HG03432 (cell line): ENCODE measurements around the gene SLC30A3.

Source experiments
- ATAC-seq: cut with Tn5 transposase; IDR thresholded peaks from one replicate; pipeline ENCODE4 v1.9.1; 2021; ENCODE audit warnings: mild to moderate bottlenecking, moderate library complexity; ENCODE audit not compliant: unreplicated experiment

The SLC30A3 gene

DNA sequence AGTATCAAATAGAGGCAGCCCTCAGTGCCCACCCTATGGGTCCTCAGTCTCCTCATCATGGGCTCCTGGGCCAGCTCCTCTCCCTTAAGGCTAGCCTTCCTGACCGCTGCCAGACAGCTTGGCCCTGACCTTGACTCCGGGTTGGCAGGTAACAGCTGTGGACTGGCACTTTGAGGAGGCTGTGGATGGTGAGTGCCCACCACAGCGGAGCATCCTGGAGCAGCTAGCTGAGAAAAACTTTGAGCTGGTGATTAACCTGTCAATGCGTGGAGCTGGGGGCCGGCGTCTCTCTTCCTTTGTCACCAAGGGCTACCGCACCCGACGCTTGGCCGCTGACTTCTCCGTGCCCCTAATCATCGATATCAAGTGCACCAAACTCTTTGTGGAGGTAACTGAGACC is 26.7 kb downstream of the SLC30A3 start:
- no peak for ATAC-seq

DNA sequence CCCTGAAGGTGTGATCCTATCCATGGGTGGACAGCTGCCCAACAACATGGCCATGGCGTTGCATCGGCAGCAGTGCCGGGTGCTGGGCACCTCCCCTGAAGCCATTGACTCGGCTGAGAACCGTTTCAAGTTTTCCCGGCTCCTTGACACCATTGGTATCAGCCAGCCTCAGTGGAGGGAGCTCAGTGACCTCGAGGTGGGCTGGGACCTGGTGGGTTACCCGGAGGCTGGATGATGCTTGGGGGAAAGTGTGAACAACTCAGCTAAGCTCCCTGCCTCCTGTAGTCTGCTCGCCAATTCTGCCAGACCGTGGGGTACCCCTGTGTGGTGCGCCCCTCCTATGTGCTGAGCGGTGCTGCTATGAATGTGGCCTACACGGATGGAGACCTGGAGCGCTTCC is 29.5 kb downstream of the SLC30A3 start:
- ATAC-seq = no peak

DNA sequence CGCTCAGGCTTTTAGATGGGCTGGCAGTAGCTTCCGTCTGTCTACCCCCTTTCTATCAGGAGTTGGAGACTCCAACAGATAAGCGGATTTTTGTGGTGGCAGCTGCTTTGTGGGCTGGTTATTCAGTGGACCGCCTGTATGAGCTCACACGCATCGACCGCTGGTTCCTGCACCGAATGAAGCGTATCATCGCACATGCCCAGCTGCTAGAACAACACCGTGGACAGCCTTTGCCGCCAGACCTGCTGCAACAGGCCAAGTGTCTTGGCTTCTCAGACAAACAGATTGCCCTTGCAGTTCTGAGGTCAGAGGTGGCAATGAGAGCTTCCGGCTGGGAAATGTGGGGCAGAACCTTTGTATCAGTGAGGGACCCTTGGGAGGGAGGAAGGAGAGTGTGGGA is 30.9 kb downstream of the SLC30A3 start:
- ATAC-seq = no peak

DNA sequence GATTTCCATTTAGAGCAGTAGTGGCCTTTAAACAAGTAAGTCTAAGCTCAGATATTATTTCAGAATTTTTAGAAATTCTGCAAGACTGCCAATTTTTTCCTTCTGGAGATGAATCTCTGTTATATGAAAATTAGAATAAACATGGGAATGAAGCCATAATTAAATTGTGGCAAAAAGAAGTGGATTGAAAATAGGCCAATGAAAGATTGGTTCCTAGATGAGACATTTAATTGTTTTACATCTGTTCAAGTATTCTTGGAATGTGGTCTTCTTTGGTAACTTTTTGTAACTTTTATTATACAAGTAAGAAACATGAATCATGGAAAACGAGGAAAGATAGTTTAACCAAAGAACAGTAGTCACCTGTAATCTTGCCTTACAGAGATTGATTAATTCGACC is 35.3 kb downstream of the SLC30A3 start:
- ATAC-seq = no peak

DNA sequence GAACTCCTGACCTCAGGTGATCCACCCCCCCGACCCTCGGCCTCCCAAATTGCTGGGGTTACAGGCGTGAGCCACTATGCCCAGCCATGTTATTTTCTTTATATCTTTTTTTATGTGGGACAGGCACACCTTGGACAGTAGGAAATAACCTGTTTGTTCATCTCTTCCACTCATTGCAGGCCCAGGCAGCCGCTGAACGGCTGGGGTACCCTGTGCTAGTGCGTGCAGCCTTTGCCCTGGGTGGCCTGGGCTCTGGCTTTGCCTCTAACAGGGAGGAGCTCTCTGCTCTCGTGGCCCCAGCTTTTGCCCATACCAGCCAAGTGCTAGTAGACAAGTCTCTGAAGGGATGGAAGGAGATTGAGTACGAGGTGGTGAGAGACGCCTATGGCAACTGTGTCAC is 37.3 kb downstream of the SLC30A3 start:
- no peak for ATAC-seq

DNA sequence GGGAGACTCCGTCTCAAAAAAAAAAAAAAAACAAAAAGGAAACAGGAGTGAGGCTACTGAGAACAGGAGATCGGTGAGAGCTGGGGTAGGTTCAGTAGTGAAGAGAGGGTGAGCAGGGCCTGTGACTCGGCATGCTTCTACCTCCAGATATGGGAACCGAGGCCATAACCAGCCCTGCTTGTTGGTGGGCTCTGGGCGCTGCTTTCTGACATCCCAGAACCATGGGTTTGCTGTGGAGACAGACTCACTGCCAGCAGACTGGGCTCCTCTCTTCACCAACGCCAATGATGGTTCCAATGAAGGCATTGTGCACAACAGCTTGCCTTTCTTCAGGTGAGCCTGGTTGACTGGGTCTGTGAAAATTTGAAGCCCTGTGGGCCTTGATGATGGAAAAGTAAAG is 39.4 kb downstream of the SLC30A3 start:
- ATAC-seq = no peak

DNA sequence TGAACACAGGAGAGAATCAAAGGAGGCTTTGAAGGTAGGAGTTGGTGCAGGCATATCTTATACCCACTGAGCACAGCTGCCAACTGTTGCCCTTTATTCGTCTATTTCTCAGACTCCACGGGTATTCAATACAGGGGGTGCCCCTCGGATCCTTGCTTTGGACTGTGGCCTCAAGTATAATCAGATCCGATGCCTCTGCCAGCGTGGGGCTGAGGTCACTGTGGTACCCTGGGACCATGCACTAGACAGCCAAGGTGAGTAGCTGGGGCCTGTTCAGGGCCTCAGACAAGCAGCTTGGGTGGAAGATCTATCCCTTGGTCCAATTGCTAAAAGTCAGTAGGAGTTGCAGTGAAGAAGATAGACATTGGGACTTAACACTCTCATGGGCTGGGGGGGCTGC is 40.4 kb downstream of the SLC30A3 start:
- ATAC-seq = no peak

DNA sequence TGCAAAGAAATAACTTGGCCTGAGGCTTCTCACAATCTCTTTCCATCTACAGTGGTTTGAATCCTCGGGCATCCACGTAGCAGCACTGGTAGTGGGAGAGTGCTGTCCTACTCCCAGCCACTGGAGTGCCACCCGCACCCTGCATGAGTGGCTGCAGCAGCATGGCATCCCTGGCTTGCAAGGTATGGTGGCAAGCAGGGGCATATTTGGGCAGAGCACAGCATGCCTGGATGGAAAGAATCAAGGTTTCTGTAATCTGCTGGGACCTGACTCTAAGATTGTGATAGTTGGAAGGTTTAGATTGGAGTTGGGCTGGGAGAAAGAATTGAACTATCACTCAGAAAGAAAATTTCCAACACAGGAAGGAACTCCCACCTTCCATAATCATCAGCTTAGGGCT is 41.7 kb downstream of the SLC30A3 start:
- ATAC-seq = no peak

DNA sequence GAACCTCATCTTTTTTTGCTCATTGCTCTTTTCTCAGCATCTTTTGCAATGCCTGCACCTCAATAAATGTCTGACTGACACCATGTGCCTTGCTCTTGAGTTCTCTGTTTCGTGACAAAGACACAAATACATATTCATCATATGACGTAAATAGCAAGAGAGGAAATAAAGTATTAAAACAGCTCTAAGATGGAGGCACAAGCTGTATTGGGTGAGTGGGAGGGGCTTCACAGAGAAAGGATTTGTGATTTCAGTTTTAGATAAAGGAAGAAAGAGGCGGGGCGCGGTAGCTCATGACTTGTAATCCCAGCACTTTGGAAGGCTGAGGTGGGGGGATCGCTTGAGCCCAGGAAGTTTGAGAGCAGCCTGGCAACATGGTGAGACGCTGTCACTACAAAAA is 42.8 kb downstream of the SLC30A3 start:
- no peak for ATAC-seq

DNA sequence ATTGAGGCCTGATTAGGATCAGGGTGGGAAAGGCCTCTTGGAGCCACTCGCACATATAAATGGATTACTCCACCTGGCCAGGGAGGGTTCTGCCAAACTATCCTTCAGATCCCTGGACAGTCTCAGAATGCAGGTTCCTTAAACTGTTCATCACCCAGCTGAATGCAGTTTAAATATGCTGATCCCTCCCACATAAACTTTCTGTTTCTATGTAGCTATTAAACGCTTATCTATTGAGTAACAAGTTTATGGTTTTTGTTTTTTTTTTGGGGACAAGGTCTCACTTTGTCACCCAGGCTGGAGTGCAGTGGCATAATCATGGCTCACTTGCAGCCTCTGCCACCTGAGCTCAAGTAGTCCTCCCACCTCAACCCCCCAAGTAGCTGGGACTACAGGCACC is 43.8 kb downstream of the SLC30A3 start:
- ATAC-seq = no peak

DNA sequence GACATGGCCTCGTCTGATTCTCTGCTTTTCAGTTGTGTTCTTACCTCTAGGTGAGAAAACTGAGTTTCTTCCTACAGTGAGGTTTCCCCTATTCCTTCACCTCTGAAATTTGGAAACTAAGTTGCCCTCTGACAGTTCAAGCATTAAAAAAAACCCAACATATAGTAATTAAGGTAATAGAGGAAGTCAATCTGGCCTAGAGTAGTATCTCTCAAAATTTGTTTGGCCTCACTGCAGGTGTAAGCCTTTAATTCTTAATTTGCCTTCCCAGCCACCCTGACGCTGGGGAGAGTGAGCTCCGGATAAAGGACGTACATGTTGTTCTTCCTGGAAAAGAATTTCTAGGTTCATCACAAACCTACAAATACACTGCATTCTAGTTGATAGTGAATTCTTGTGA is 44.2 kb downstream of the SLC30A3 start:
- no peak for ATAC-seq

DNA sequence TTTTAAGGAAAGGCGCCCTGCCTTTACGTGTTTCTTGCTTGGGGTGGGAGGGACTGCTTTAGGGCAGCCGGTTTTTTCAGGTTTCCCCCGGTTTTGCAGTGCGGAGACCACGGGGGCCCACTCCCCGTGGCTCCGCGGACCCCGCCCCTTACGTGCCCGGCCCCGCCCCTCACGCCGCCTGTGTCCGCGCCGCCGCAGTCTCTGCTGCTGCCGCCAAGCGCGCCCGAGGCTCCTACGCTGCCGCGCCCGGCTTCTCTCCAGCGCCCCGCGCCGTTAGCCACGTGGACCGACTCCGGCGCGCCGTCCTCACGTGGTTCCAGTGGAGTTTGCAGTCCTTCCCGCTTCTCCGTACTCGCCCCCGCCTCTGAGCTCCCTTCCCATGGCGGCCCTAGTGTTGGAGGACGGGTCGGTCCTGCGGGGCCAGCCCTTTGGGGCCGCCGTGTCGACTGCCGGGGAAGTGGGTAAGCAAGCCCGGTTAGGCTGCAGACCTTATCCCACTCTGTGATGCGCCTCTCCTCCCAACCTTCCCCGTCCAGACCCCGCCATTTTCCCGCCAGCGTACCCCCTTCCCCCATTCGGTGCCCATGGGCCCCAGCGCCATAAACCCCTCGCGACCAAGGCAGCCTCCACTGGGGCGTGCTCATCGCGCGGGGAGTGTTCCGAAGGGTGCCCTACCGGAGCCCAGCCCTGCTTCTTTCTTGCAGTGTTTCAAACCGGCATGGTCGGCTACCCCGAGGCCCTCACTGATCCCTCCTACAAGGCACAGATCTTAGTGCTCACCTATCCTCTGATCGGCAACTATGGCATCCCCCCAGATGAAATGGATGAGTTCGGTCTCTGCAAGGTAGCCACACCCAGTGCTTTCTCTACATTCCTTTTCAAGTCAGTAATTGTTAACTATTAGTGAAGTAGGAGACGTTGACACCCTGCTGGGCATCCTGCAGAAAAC is 45.4 kb downstream of the SLC30A3 start, which contains the start of gene CAD:
Gene CAD (plus strand): TSS at position 197 of the 949 bp plus-strand sequence. CDS start 183 bp downstream, at position 380.
- ATAC-seq = peak; percentile 76

DNA sequence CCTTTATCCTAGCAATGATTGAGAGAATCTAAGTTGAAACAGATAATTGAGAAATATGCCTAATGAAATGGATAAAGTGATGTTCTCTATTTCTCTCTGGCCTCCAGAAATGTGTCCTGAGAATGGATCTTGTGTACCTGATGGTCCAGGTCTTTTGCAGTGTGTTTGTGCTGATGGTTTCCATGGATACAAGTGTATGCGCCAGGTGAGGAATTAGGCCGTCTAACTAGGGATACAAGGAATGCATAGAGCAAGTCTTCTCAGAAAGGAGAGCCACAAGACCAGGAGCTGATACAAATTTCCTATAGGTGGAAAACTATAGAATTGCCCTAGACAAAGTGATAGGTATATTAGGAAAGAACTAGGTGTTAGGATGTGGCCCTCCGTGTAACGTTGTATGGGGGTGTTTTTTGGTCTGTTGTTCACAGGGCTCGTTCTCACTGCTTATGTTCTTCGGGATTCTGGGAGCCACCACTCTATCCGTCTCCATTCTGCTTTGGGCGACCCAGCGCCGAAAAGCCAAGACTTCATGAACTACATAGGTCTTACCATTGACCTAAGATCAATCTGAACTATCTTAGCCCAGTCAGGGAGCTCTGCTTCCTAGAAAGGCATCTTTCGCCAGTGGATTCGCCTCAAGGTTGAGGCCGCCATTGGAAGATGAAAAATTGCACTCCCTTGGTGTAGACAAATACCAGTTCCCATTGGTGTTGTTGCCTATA is 46.3 kb downstream of the SLC30A3 start:
- no peak for ATAC-seq

DNA sequence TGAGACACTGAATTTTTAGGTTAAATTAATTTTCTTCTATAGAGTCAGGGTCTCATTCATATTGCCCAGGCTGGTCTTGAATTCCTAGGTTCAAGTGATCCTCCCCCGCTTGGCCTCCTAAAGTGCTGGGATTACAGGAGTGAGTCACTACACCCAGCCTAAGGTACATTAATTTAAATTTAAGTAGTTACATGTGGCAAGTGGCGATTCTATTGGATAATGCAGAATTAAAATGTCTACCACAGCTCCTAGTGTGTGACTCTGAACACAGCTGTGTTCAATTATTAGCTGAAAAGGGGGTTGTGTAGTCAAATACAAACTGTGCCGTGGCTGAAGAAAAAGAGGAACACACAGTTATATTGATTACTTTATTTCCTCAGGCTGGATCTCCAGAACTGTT is 47.9 kb downstream of the SLC30A3 start:
- ATAC-seq = no peak

DNA sequence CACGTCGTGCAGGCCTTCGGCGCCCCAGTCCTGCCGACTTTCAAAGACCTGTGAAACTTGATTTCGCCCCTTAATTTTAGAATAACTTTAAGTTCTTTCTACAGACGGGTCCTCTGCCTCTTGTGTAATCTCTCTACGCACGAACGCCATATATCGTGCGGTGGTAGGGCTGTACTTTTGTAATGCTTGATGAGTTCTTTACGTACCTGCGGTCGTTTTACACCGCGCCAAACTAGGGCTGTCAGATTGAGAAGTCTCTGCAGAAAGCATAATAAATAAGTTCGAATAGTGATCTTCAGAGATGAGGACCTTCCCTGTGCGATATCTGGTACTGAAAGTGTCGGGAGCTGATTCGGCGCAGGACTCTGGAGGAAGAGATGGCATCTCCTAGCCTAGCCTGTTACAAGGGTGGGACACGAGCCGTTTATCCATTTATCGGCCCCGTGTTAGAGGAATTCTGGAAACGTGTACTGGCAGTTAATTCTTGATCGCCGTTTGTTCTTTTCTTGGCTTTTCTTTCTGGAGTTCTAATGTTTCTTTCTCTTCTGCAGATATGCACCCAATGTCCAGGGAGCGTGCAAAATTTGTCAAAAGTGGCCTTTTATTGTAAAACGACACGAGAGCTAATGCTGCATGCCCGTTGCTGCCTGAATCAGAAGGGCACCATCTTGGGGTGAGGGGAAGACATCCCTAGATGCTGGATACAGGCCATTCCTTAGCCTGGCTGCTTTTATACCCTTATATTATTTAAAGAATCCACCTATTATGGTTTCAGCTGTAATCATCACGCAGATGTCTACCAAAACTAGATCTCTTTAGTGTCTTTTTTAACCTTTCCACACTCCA is 50.0 kb downstream of the SLC30A3 start:
- peak; percentile 18 for ATAC-seq

DNA sequence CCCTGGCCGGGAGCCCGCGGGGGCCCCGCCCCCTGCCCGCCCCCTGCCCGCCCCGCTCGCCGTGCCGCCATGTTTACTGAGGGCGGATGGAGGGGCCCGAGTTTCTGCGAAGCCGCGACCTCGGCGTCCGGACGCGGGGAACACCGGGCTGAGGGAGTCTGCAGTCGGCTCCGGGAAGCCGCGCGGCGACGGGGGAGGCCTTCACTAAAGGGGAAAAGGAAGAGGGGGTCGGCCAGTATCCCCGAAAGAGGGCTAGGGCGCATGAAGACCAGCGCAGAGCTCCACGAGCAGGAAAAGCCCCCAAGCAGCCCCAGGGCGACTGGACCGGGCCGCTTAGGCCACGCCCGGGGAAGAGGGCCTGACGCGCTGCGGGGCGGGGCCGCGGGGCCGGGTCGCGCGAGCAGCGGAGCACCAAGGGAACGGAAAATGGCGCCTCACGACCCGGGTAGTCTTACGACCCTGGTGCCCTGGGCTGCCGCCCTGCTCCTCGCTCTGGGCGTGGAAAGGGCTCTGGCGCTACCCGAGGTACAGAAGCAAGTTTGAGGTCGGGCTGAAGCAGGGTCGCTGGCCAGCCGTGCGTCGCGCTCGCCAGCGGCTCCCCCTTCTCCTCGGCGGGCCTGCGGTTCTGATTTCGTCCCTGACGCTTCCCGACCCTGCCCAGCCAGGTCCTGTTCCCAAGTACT is 50.8 kb downstream of the SLC30A3 start, which contains the start of the genes ATRAID and SLC5A6:
Gene ATRAID (plus strand): TSS at position 99 of the 683 bp plus-strand sequence. CDS start 328 bp downstream, at position 427.
Gene SLC5A6 (minus strand): TSS at position 326 of the 683 bp plus-strand sequence. CDS start 4,618 bp downstream, outside the sequence.
- ATAC-seq = peak; percentile 83

DNA sequence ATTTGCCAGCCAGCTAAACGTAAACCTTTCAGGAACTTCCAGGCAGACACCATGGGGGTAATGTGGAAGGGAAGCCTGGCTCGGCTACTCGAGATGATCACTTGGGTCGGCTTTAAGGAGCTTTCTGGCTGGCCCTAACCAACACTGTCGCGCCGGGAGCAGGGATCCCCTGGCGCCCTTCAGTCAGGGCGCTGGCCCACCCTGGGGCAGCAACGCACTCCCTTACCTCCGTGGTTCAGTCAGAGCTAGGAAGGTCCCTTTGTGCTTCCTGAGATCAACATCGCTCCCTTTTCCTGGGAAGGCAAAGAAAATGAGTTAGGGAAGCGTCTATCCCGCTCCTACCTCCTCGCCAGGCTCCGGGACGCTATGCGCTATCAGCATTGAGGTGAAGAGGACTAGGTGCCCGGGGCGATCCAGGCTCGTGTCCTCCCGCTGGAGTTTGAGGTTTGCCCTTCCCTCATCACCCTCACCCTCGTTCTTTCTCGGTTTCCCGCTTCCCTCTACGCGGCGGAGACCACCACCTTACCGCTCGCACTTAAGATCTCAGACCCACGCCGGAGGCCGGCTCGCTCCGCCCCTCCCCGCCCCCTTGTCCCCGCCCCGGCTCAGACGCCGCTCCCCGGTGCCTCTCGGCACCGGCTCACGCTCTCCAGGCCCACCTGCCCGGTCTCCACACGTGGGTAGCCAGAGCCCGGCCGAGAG is 51.5 kb downstream of the SLC30A3 start:
- ATAC-seq = no peak

DNA sequence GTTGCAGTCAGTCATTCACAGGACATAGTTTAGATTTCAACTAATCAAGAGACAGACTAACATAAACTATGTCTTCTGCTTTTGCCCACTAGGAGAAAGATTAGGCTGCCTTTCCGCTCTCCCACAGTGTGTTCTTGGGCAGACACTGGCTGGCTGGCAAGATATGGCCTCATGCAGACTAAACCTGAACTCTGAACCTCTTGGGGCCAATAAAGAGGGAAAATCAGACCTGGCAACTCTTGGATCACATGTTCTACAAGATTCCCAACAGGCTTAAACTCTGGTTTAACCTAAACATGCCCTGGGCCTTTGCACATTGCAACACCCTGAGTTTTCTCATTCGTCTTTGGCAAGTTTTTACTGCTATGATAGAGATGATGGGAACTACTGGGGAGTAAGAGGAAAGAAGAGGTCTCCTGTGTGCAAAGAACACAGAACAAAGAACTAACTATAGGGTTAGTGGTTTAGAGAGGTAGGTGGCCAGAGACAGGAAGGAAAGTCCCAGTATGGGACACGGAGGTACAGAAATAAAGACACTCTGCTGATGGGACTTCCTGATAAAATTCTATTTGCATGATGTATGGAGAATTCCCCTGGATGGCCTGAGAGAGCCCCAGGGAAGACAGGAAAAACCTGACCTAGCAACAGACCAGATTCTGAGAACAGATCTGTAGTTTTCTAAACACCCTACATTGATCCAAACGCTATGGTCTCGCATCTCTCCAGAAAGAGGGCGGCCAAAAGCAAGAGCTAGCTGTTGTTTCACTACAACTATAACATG is 53.0 kb downstream of the SLC30A3 start:
- ATAC-seq = no peak
